ENCODE measurements around the gene ATP5MC3.
A peak's percentile ranks its signal among the peaks of the same experiment; 100 is the strongest.

Gene ATP5MC3

GRCh38 chr2:175167792-175168563 is 13.5 kb downstream of the ATP5MC3 start, which contains the start of gene ATF2:
TSS of gene ATF2 (minus strand) at chr2:175168203. CDS start at chr2:175136443, 31,760 bp downstream.
- peak; percentile 99 for DNase-seq

- peak; percentile 35 for DNase-seq
Observed at GRCh38 chr2:175167076-175167791, 14.3 kb downstream of the ATP5MC3 start.

GRCh38 chr2:175166216-175166824 is 15.2 kb downstream of the ATP5MC3 start:
- no peak for DNase-seq

- no peak for DNase-seq
Observed at GRCh38 chr2:175164235-175164634, 17.3 kb downstream of the ATP5MC3 start.

- DNase-seq, result no peak
Observed at GRCh38 chr2:175158894-175159293, 22.6 kb downstream of the ATP5MC3 start.

GRCh38 chr2:175156534-175156933 is 25.0 kb downstream of the ATP5MC3 start:
- no peak for DNase-seq

- no peak for DNase-seq
Observed at GRCh38 chr2:175154661-175155082, 26.8 kb downstream of the ATP5MC3 start.

- DNase-seq, result no peak
Observed at GRCh38 chr2:175152242-175152641, 29.3 kb downstream of the ATP5MC3 start.

- DNase-seq, result no peak
Observed at GRCh38 chr2:175151791-175152190, 29.7 kb downstream of the ATP5MC3 start.

GRCh38 chr2:175147186-175147585 is 34.3 kb downstream of the ATP5MC3 start:
- no peak for DNase-seq

- DNase-seq, result no peak
Observed at GRCh38 chr2:175143678-175144077, 37.8 kb downstream of the ATP5MC3 start.

- DNase-seq, result no peak
Observed at GRCh38 chr2:175143191-175143590, 38.3 kb downstream of the ATP5MC3 start.

- no peak for DNase-seq
Observed at GRCh38 chr2:175140332-175140731, 41.2 kb downstream of the ATP5MC3 start.

GRCh38 chr2:175137793-175138192 is 43.7 kb downstream of the ATP5MC3 start:
- no peak for DNase-seq

- DNase-seq, result no peak
Observed at GRCh38 chr2:175136334-175137215, 44.9 kb downstream of the ATP5MC3 start.

GRCh38 chr2:175135862-175136261 is 45.6 kb downstream of the ATP5MC3 start:
- DNase-seq, result no peak

- DNase-seq, result no peak
Observed at GRCh38 chr2:175135177-175135576, 46.3 kb downstream of the ATP5MC3 start.

GRCh38 chr2:175131252-175131651 is 50.3 kb downstream of the ATP5MC3 start:
- DNase-seq, result no peak

GRCh38 chr2:175126661-175127060 is 54.8 kb downstream of the ATP5MC3 start:
- no peak for DNase-seq
